ENCODE measurements around the gene MICALL2. TPM values are rescaled to one million over a fixed set of nuclear protein-coding genes. Genes with fewer than 3 reads are reported as not detected.
A peak's percentile ranks its signal among the peaks of the same experiment; 100 is the strongest.

The MICALL2 gene
- polyA plus RNA-seq, 1 of the 3 experiments (the other 2 are of a cell fraction), result 38.8 TPM

GRCh38 chr7:1402791-1403637, 56.3 kb downstream of the MICALL2 start:
- DNase-seq, result peak; percentile 35
- no peak for TF ChIP-seq EP300 (IDR thresholded peaks at IDR 0.05; ENCODE audit: borderline replicate concordance in 1 of 2, low read depth in 1 of 2, low read length in 1 of 2)
- TF ChIP-seq EZH2phosphoT487 (IDR thresholded peaks at IDR 0.05; ENCODE audit: borderline replicate concordance, low read depth), result 0 out of 2 replicates have a peak, but pooled peaks have one; percentile 35
- no peak for TF ChIP-seq GABPA (IDR thresholded peaks at IDR 0.05; ENCODE audit: low read depth)
- 12% methylated on average over 9 of the region's 11 CpGs for WGBS (ENCODE audit: low lambda C conversion rate)
- Histone ChIP-seq H3K9me2 (no peaks in the 10 kb centered on the region), H3K9ac (no peak overlapping the region), H3K4me2 (no peak overlapping the region), H3K79me2 (ENCODE audit: insufficient read depth) (no peaks in the 10 kb centered on the region), H3K27ac (ENCODE audit: low read depth in 2 of 2, low read length in 1 of 2) (no peak overlapping the region), H4K20me1 (ENCODE audit: insufficient read depth) (no peaks in the 10 kb centered on the region), H3K9me3 (no peaks in the 10 kb centered on the region), H3F3A (replicated peaks; ENCODE audit: insufficient read depth) (peaks cover 7% of the 10 kb centered on the region), H3K4me3 (ENCODE audit: low read depth in 2 of 2, low read length in 1 of 2) (no peak overlapping the region), H3K4me1 (ENCODE audit: control insufficient read depth in 1 of 2, insufficient read depth in 2 of 2, low read depth in 1 of 2, low read length in 1 of 2) (no peaks in the 10 kb centered on the region; a peak in 1 of 4 replicates), H3K36me3 (replicated peaks in 1 of 2; ENCODE audit: control insufficient read depth in 1 of 2, insufficient read depth in 2 of 2, low read length in 1 of 2) (no peaks in the 10 kb centered on the region), H3K27me3 (ENCODE audit: insufficient read depth) (peaks cover 99% of the 10 kb centered on the region), H2AFZ (ENCODE audit: low read depth) (no peak overlapping the region)
- ChIA-PET CTCF (interaction anchor here (0.7 to 12.1 kb wide), 12 partner anchors 9 to 209 kb away, joined by 3 to 81 read pairs (median 4); no protein-coding TSS in a partner anchor), POLR2A (no interaction called here)

GRCh38 chr7:1402110-1402790, 57.0 kb downstream of the MICALL2 start:
- no peak for DNase-seq
- H3K9me3 ChIP-seq, result no peaks in the 10 kb centered on the region
- no peak overlapping the region for H2AFZ ChIP-seq (ENCODE audit: low read depth)
- H3K27me3 ChIP-seq (ENCODE audit: insufficient read depth), result peaks cover 99% of the 10 kb centered on the region
- H3K4me3 ChIP-seq (ENCODE audit: low read depth in 2 of 2, low read length in 1 of 2), result no peak overlapping the region
- CTCF ChIA-PET, result interaction anchor here (0.9 to 12.1 kb wide), 8 partner anchors 11 to 209 kb away, joined by 3 to 81 read pairs (median 19); no protein-coding TSS in a partner anchor
- H3K79me2 ChIP-seq (ENCODE audit: insufficient read depth), result no peaks in the 10 kb centered on the region
- POLR2A ChIA-PET, result no interaction called here
- peaks cover 7% of the 10 kb centered on the region for H3F3A ChIP-seq (replicated peaks; ENCODE audit: insufficient read depth)
- TF ChIP-seq, protein P1, sequence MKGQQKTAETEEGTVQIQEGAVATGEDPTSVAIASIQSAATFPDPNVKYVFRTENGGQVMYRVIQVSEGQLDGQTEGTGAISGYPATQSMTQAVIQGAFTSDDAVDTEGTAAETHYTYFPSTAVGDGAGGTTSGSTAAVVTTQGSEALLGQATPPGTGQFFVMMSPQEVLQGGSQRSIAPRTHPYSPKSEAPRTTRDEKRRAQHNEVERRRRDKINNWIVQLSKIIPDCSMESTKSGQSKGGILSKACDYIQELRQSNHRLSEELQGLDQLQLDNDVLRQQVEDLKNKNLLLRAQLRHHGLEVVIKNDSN (IDR thresholded peaks at IDR 0.05; ENCODE audit: borderline replicate concordance, low read depth), result no peak
- no peak for TF ChIP-seq ELF1 (IDR thresholded peaks at IDR 0.05)
- TF ChIP-seq, protein P2, sequence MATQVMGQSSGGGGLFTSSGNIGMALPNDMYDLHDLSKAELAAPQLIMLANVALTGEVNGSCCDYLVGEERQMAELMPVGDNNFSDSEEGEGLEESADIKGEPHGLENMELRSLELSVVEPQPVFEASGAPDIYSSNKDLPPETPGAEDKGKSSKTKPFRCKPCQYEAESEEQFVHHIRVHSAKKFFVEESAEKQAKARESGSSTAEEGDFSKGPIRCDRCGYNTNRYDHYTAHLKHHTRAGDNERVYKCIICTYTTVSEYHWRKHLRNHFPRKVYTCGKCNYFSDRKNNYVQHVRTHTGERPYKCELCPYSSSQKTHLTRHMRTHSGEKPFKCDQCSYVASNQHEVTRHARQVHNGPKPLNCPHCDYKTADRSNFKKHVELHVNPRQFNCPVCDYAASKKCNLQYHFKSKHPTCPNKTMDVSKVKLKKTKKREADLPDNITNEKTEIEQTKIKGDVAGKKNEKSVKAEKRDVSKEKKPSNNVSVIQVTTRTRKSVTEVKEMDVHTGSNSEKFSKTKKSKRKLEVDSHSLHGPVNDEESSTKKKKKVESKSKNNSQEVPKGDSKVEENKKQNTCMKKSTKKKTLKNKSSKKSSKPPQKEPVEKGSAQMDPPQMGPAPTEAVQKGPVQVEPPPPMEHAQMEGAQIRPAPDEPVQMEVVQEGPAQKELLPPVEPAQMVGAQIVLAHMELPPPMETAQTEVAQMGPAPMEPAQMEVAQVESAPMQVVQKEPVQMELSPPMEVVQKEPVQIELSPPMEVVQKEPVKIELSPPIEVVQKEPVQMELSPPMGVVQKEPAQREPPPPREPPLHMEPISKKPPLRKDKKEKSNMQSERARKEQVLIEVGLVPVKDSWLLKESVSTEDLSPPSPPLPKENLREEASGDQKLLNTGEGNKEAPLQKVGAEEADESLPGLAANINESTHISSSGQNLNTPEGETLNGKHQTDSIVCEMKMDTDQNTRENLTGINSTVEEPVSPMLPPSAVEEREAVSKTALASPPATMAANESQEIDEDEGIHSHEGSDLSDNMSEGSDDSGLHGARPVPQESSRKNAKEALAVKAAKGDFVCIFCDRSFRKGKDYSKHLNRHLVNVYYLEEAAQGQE (IDR thresholded peaks at IDR 0.05; ENCODE audit: low read depth, low read length), result no peak
- no peak for TF ChIP-seq FOXM1 (IDR thresholded peaks at IDR 0.05; ENCODE audit: low read depth)
- TF ChIP-seq TEAD4 (IDR thresholded peaks at IDR 0.05; ENCODE audit: borderline replicate concordance, insufficient read depth), result no peak
- no peak for TF ChIP-seq POLR2AphosphoS5 (IDR thresholded peaks at IDR 0.05; ENCODE audit: low read depth, low read length)
- TF ChIP-seq CHD2 (IDR thresholded peaks at IDR 0.05; ENCODE audit: low read length, partially characterized antibody), result no peak
- no peak for TF ChIP-seq SMC3 (IDR thresholded peaks at IDR 0.05; ENCODE audit: low read depth, low read length)
- no peak overlapping the region for H3K4me2 ChIP-seq
- H4K20me1 ChIP-seq (ENCODE audit: insufficient read depth), result no peaks in the 10 kb centered on the region
- H3K36me3 ChIP-seq (replicated peaks in 1 of 2; ENCODE audit: control insufficient read depth in 1 of 2, insufficient read depth in 2 of 2, low read length in 1 of 2), result no peaks in the 10 kb centered on the region
- H3K9me2 ChIP-seq, result no peaks in the 10 kb centered on the region
- H3K4me1 ChIP-seq (ENCODE audit: control insufficient read depth in 1 of 2, insufficient read depth in 2 of 2, low read depth in 1 of 2, low read length in 1 of 2), result no peaks in the 10 kb centered on the region; a peak in 1 of 4 replicates
- WGBS (ENCODE audit: low lambda C conversion rate), result 49% methylated on average over 12 of the region's 12 CpGs
- H3K9ac ChIP-seq, result no peak overlapping the region
- H3K27ac ChIP-seq (ENCODE audit: low read depth in 2 of 2, low read length in 1 of 2), result no peak overlapping the region

All from SK-N-SH (cell line).